CD8-positive, alpha-beta memory T cell (primary cell): ENCODE results near the gene SPATA6L. TPM values are rescaled to one million over a fixed set of nuclear protein-coding genes. Genes with fewer than 3 reads are reported as not detected.

Source experiments
- CTCF ChIA-PET: fragments of 350-600 bp; sonication (Branson Sonifier 250); formaldehyde crosslinking; loops from one replicate; lab custom pipeline; 2021; ENCODE audit warnings: antibody characterized with exemption; lab: Charles Lee
- POLR2A ChIA-PET: fragments of 350-600 bp; sonication (Branson Sonifier 250); formaldehyde crosslinking; loops from one replicate; lab custom pipeline; 2021; ENCODE audit warnings: antibody characterized with exemption; lab: Charles Lee
- DNase-seq, 5 donors: peaks; one replicate each; pipeline versions ENCODE4 v3.0.0 to v3.0.0-alpha.2; 2020 to 2022; ENCODE audit warnings: mixed read lengths in 1 of 5
- H3K27ac ChIP-seq: one replicate; pipeline ENCODE4 v1.7.0; 2013; ENCODE audit warnings: low read depth, mild to moderate bottlenecking, low read length, moderate library complexity
- H3K27me3 ChIP-seq: 2 replicates; pipeline ENCODE4 v1.7.0; 2013; ENCODE audit warnings: low read length, mild to moderate bottlenecking; ENCODE audit not compliant: insufficient read depth, poor library complexity, severe bottlenecking
- H3K36me3 ChIP-seq: 2 replicates; pipeline ENCODE4 v1.7.0; 2013; ENCODE audit warnings: mild to moderate bottlenecking, low read length, moderate library complexity; ENCODE audit not compliant: insufficient read depth
- H3K4me1 ChIP-seq: 2 replicates; pipeline ENCODE4 v1.7.0; 2013; ENCODE audit warnings: mild to moderate bottlenecking, low read length, moderate library complexity; ENCODE audit not compliant: insufficient read depth
- H3K4me3 ChIP-seq: 2 replicates; pipeline ENCODE4 v1.7.0; 2013; ENCODE audit warnings: mild to moderate bottlenecking, low read length
- H3K9me3 ChIP-seq: 2 replicates; pipeline ENCODE4 v1.7.0; 2013; ENCODE audit warnings: mild to moderate bottlenecking, low read length
- H3K27ac Mint-ChIP-seq, 8 donors: one replicate each; pipeline ENCODE4 v1.8.0; 2020 to 2021; ENCODE audit warnings: mixed read lengths in 8 of 8, mild to moderate bottlenecking in 6 of 8, inconsistent platforms in 3 of 8, moderate library complexity in 3 of 8
- H3K27me3 Mint-ChIP-seq, 2 donors: one replicate each; pipeline ENCODE4 v1.8.0; 2020 to 2021; ENCODE audit warnings: mixed read lengths in 2 of 2, mild to moderate bottlenecking in 1 of 2, moderate library complexity in 1 of 2
- H3K36me3 Mint-ChIP-seq, 3 donors: one replicate each; pipeline ENCODE4 v1.8.0; 2020 to 2021; ENCODE audit warnings: mixed read lengths in 3 of 3, inconsistent platforms in 1 of 3, mild to moderate bottlenecking in 1 of 3
- H3K4me1 Mint-ChIP-seq, 3 donors: one replicate each; pipeline ENCODE4 v1.8.0; 2020 to 2021; ENCODE audit warnings: mixed read lengths in 3 of 3, inconsistent platforms in 1 of 3, mild to moderate bottlenecking in 1 of 3
- H3K4me3 Mint-ChIP-seq, 7 donors: one replicate each; pipeline ENCODE4 v1.8.0; 2020 to 2021; ENCODE audit warnings: mixed read lengths in 7 of 7, mild to moderate bottlenecking in 6 of 7, moderate library complexity in 4 of 7, inconsistent platforms in 2 of 7
- H3K9me3 Mint-ChIP-seq, 5 donors: one replicate each; pipeline ENCODE4 v1.8.0; 2020 to 2022; ENCODE audit warnings: mixed read lengths in 5 of 5, mild to moderate bottlenecking in 3 of 5, moderate library complexity in 2 of 5, inconsistent platforms in 1 of 5
- polyA plus RNA-seq: library from polyadenylated mRNA; unstranded; fragments of 300-500 nt; fragmentation: Illumina TruSeq; gene quantifications from one replicate; pipeline ENCODE4 v1.2.3, GENCODE V29; 2021
- total RNA-seq, 2 experiments: library from RNA; stranded (reverse); gene quantifications; one replicate each; pipeline ENCODE4 v1.2.3, GENCODE V29; 2021

SPATA6L gene
- total and polyA plus RNA-seq, 3 experiments from 2014 or later, result 0.14 to 0.96 (median 0.51) TPM

GRCh38 chr9:4630836-4631235, 35.4 kb downstream of the SPATA6L start:
- H3K4me3 ChIP-seq, result no peak overlapping the region

GRCh38 chr9:4622016-4622415, 44.3 kb downstream of the SPATA6L start:
- H3K4me3 Mint-ChIP-seq, result no peak overlapping the region
- no peaks in the 10 kb centered on the region for H3K9me3 Mint-ChIP-seq
- POLR2A ChIA-PET, result no interaction called here
- Histone ChIP-seq H3K27ac (no peak overlapping the region), H3K9me3 (no peaks in the 10 kb centered on the region), H3K27me3 (peaks cover 5% of the 10 kb centered on the region), H3K4me3 (no peak overlapping the region), H3K4me1 (peaks cover 13% of the 10 kb centered on the region), H3K36me3 (no peaks in the 10 kb centered on the region)
- CTCF ChIA-PET, result interaction anchor here (1.4 kb wide), 1 partner anchor 21 kb away, joined by 3 read pairs; no protein-coding TSS in a partner anchor
- no peak for DNase-seq
- H3K27ac Mint-ChIP-seq, result peak overlapping the region in 1 of 8 donors; percentile 9
- peaks cover 19 to 28% (median 27%) of the 10 kb centered on the region in 3 donors for H3K4me1 Mint-ChIP-seq
- no peaks in the 10 kb centered on the region for H3K27me3 Mint-ChIP-seq
- H3K36me3 Mint-ChIP-seq, result peaks cover 0 to 3% (median 0%) of the 10 kb centered on the region in 3 donors

More at GRCh38 chr9:4630836-4631235, 35.4 kb downstream of the SPATA6L start:
- no peak for DNase-seq
- H3K36me3 ChIP-seq, result no peaks in the 10 kb centered on the region
- no peaks in the 10 kb centered on the region for H3K4me1 ChIP-seq
- POLR2A ChIA-PET, result no interaction called here
- no peaks in the 10 kb centered on the region for H3K9me3 Mint-ChIP-seq
- CTCF ChIA-PET, result no interaction called here
- no peaks in the 10 kb centered on the region for H3K27me3 Mint-ChIP-seq
- peaks cover 4 to 7% (median 6%) of the 10 kb centered on the region in 3 donors for H3K4me1 Mint-ChIP-seq
- no peaks in the 10 kb centered on the region for H3K27me3 ChIP-seq
- H3K9me3 ChIP-seq, result no peaks in the 10 kb centered on the region
- no peak overlapping the region for H3K4me3 Mint-ChIP-seq
- H3K27ac ChIP-seq, result no peak overlapping the region
- H3K27ac Mint-ChIP-seq, result peak overlapping the region in 1 of 8 donors; percentile 34
- H3K36me3 Mint-ChIP-seq, result peaks cover 0 to 6% (median 3%) of the 10 kb centered on the region in 3 donors

- H3K4me1 Mint-ChIP-seq, result peaks cover 19 to 28% (median 27%) of the 10 kb centered on the region in 3 donors
- Histone ChIP-seq H3K4me1 (peaks cover 13% of the 10 kb centered on the region), H3K4me3 (no peak overlapping the region), H3K9me3 (no peaks in the 10 kb centered on the region), H3K27me3 (peaks cover 5% of the 10 kb centered on the region), H3K36me3 (no peaks in the 10 kb centered on the region), H3K27ac (no peak overlapping the region)
- H3K27ac Mint-ChIP-seq, result peak overlapping the region in 1 of 8 donors; percentile 76
- no peak for DNase-seq
- ChIA-PET CTCF (no interaction called here), POLR2A (no interaction called here)
- peak overlapping the region in 1 of 7 donors; percentile 60 for H3K4me3 Mint-ChIP-seq
- no peaks in the 10 kb centered on the region for H3K27me3 Mint-ChIP-seq
- no peaks in the 10 kb centered on the region for H3K9me3 Mint-ChIP-seq
- H3K36me3 Mint-ChIP-seq, result peaks cover 0 to 3% (median 0%) of the 10 kb centered on the region in 3 donors
Measured at GRCh38 chr9:4620881-4621555, 45.3 kb downstream of the SPATA6L start.

- Histone ChIP-seq H3K4me1 (peaks cover 13% of the 10 kb centered on the region), H3K4me3 (no peak overlapping the region), H3K27me3 (peaks cover 5% of the 10 kb centered on the region), H3K27ac (no peak overlapping the region), H3K9me3 (no peaks in the 10 kb centered on the region), H3K36me3 (no peaks in the 10 kb centered on the region)
- peaks cover 0 to 3% (median 0%) of the 10 kb centered on the region in 3 donors for H3K36me3 Mint-ChIP-seq
- CTCF ChIA-PET, result no interaction called here
- peak overlapping the region; percentile 8 to 76 (median 56) for H3K27ac Mint-ChIP-seq
- no peaks in the 10 kb centered on the region for H3K27me3 Mint-ChIP-seq
- no peaks in the 10 kb centered on the region for H3K9me3 Mint-ChIP-seq
- peak in 1 of 5 donors; percentile 25 for DNase-seq
- POLR2A ChIA-PET, result no interaction called here
- H3K4me3 Mint-ChIP-seq, result peak overlapping the region in 5 of 7 donors; percentile 35 to 62 (median 59)
- H3K4me1 Mint-ChIP-seq, result peaks cover 23 to 33% (median 32%) of the 10 kb centered on the region in 3 donors
Measured at GRCh38 chr9:4620057-4620765, 46.1 kb downstream of the SPATA6L start.

GRCh38 chr9:4618700-4619099, 47.6 kb downstream of the SPATA6L start:
- peaks cover 28 to 38% (median 37%) of the 10 kb centered on the region in 3 donors for H3K4me1 Mint-ChIP-seq
- peaks cover 0 to 9% (median 0%) of the 10 kb centered on the region in 3 donors for H3K36me3 Mint-ChIP-seq
- ChIA-PET CTCF (no interaction called here), POLR2A (no interaction called here)
- H3K27me3 ChIP-seq, result peaks cover 5% of the 10 kb centered on the region
- DNase-seq, result no peak
- H3K27ac Mint-ChIP-seq, result peak overlapping the region in 2 of 8 donors; percentile 28 to 38
- no peaks in the 10 kb centered on the region for H3K9me3 ChIP-seq
- H3K27me3 Mint-ChIP-seq, result no peaks in the 10 kb centered on the region
- no peaks in the 10 kb centered on the region for H3K9me3 Mint-ChIP-seq
- no peak overlapping the region for H3K27ac ChIP-seq
- H3K4me3 Mint-ChIP-seq, result peak overlapping the region in 1 of 7 donors; percentile 41
- H3K4me3 ChIP-seq, result no peak overlapping the region
- no peaks in the 10 kb centered on the region for H3K36me3 ChIP-seq
- peaks cover 13% of the 10 kb centered on the region for H3K4me1 ChIP-seq

GRCh38 chr9:4617752-4618151, 48.5 kb downstream of the SPATA6L start:
- POLR2A ChIA-PET, result no interaction called here
- H3K36me3 Mint-ChIP-seq, result peaks cover 0 to 9% (median 0%) of the 10 kb centered on the region in 3 donors
- Histone ChIP-seq H3K4me1 (peaks cover 13% of the 10 kb centered on the region), H3K27ac (no peak overlapping the region), H3K27me3 (peaks cover 5% of the 10 kb centered on the region), H3K4me3 (no peak overlapping the region), H3K9me3 (no peaks in the 10 kb centered on the region), H3K36me3 (no peaks in the 10 kb centered on the region)
- peak overlapping the region in 1 of 7 donors; percentile 29 for H3K4me3 Mint-ChIP-seq
- H3K4me1 Mint-ChIP-seq, result peaks cover 28 to 38% (median 37%) of the 10 kb centered on the region in 3 donors
- CTCF ChIA-PET, result no interaction called here
- H3K9me3 Mint-ChIP-seq, result peaks cover 0 to 2% (median 0%) of the 10 kb centered on the region in 5 donors
- no peaks in the 10 kb centered on the region for H3K27me3 Mint-ChIP-seq
- no peak for DNase-seq
- no peak overlapping the region for H3K27ac Mint-ChIP-seq

- DNase-seq, result no peak
- ChIA-PET CTCF (no interaction called here), POLR2A (no interaction called here)
- no peaks in the 10 kb centered on the region for H3K27me3 Mint-ChIP-seq
- no peaks in the 10 kb centered on the region for H3K27me3 ChIP-seq
- no peak overlapping the region for H3K4me3 Mint-ChIP-seq
- H3K27ac ChIP-seq, result no peak overlapping the region
- peaks cover 0 to 9% (median 3%) of the 10 kb centered on the region in 5 donors for H3K9me3 Mint-ChIP-seq
- H3K4me1 Mint-ChIP-seq, result peaks cover 27 to 36% (median 32%) of the 10 kb centered on the region in 3 donors
- H3K9me3 ChIP-seq, result no peaks in the 10 kb centered on the region
- no peak overlapping the region for H3K4me3 ChIP-seq
- peaks cover 0 to 14% (median 0%) of the 10 kb centered on the region in 3 donors for H3K36me3 Mint-ChIP-seq
- H3K4me1 ChIP-seq, result peaks cover 13% of the 10 kb centered on the region
- peak overlapping the region in 2 of 8 donors; percentile 30 to 32 for H3K27ac Mint-ChIP-seq
- no peaks in the 10 kb centered on the region for H3K36me3 ChIP-seq
Measured at GRCh38 chr9:4615778-4616177, 50.5 kb downstream of the SPATA6L start.

GRCh38 chr9:4615251-4615650, 51.0 kb downstream of the SPATA6L start:
- ChIA-PET POLR2A (no interaction called here), CTCF (no interaction called here)
- Histone ChIP-seq H3K36me3 (no peaks in the 10 kb centered on the region), H3K4me1 (peaks cover 9% of the 10 kb centered on the region), H3K9me3 (no peaks in the 10 kb centered on the region), H3K4me3 (no peak overlapping the region), H3K27ac (no peak overlapping the region), H3K27me3 (no peaks in the 10 kb centered on the region)
- H3K4me3 Mint-ChIP-seq, result no peak overlapping the region
- no peaks in the 10 kb centered on the region for H3K27me3 Mint-ChIP-seq
- no peak for DNase-seq
- peaks cover 0 to 13% (median 0%) of the 10 kb centered on the region in 3 donors for H3K36me3 Mint-ChIP-seq
- peaks cover 0 to 9% (median 3%) of the 10 kb centered on the region in 5 donors for H3K9me3 Mint-ChIP-seq
- H3K27ac Mint-ChIP-seq, result peak overlapping the region in 3 of 8 donors; percentile 18 to 32 (median 30)
- H3K4me1 Mint-ChIP-seq, result peaks cover 22 to 30% (median 27%) of the 10 kb centered on the region in 3 donors
